HepG2 (cell line): ENCODE measurements around the gene TNRC18. TPM values are rescaled to one million over a fixed set of nuclear protein-coding genes. Genes with fewer than 3 reads are reported as not detected.
A peak's percentile ranks its signal among the peaks of the same experiment; 100 is the strongest.

Experiments
- CHD2 ChIP-seq: IDR thresholded peaks from 2 replicates; pipeline ENCODE4 v1.6.1; 2011; ENCODE audit warnings: low read depth, low read length, improper control_type of control experiment
- CREM ChIP-seq, 2 experiments: sonication (generic) in 1 of 2; formaldehyde crosslinking in 1 of 2; IDR thresholded peaks; 2 replicates each; pipeline versions ENCODE4 v1.4.0 to v1.6.1; 2016 to 2020; ENCODE audit warnings: antibody characterized with exemption in 1 of 2, mild to moderate bottlenecking in 1 of 2, missing genetic modification reagents in 1 of 2
- EED ChIP-seq: sonication (generic); formaldehyde crosslinking; IDR thresholded peaks from 2 replicates; pipeline ENCODE4 v1.5.0; 2020; ENCODE audit warnings: mild to moderate bottlenecking, missing genetic modification reagents
- MTF2 ChIP-seq: sonication (generic); formaldehyde crosslinking; IDR thresholded peaks from 2 replicates; pipeline ENCODE4 v1.5.0; 2020; ENCODE audit warnings: missing genetic modification reagents, borderline replicate concordance
- NBN ChIP-seq: fragments of 450-650 bp; conservative IDR thresholded peaks from 2 replicates; pipeline ENCODE4 v1.6.1; 2017
- NFE2L1 ChIP-seq: sonication (generic); formaldehyde crosslinking; IDR thresholded peaks from 2 replicates; pipeline ENCODE4 v1.4.0; 2020; ENCODE audit warnings: missing genetic modification reagents, mild to moderate bottlenecking, borderline replicate concordance
- RBM39 ChIP-seq: fragments of 200-400 bp; formaldehyde crosslinking; IDR thresholded peaks from one replicate; pipeline ENCODE4 v1.6.1; 2018; ENCODE audit warnings: antibody characterized with exemption, mild to moderate bottlenecking, low read depth, low read length; ENCODE audit not compliant: poor library complexity, severe bottlenecking
- SIN3A ChIP-seq: IDR thresholded peaks from 2 replicates; pipeline ENCODE4 v1.6.1; 2011; ENCODE audit warnings: low read depth, mild to moderate bottlenecking, control low read depth, low read length, borderline replicate concordance
- SP2 ChIP-seq: sonication (generic); formaldehyde crosslinking; IDR thresholded peaks from 2 replicates; pipeline ENCODE4 v1.5.1; 2020; ENCODE audit warnings: mild to moderate bottlenecking, missing genetic modification reagents
- ZNF317 ChIP-seq: sonication (generic); formaldehyde crosslinking; IDR thresholded peaks from 2 replicates; pipeline ENCODE4 v1.5.0; 2020; ENCODE audit warnings: mild to moderate bottlenecking, missing genetic modification reagents
- ZNF33A ChIP-seq: sonication (generic); formaldehyde crosslinking; IDR thresholded peaks from 2 replicates; pipeline ENCODE4 v1.5.1; 2020; ENCODE audit warnings: missing genetic modification reagents, mild to moderate bottlenecking, moderate library complexity, borderline replicate concordance
- ZNF34 ChIP-seq: sonication (generic); formaldehyde crosslinking; IDR thresholded peaks from 2 replicates; pipeline ENCODE4 v1.4.0; 2020; ENCODE audit warnings: mild to moderate bottlenecking, missing genetic modification reagents, borderline replicate concordance
- ZNF382 ChIP-seq: sonication (generic); formaldehyde crosslinking; IDR thresholded peaks from 2 replicates; pipeline ENCODE4 v1.5.0; 2020; ENCODE audit warnings: missing genetic modification reagents, mild to moderate bottlenecking, borderline replicate concordance
- polyA plus RNA-seq, 8 experiments: library from polyadenylated mRNA; depleted of rRNA in 3 of 8; stranded (reverse) in 7 of 8; unstranded in 1 of 8; fragments of >200 nt; fragmentation: Illumina TruSeq in 4 of 8; extraction: Trizol in 4 of 8; gene quantifications; 2 replicates each; pipeline versions ENCODE4 v1.2.1 to v1.2.3, GENCODE V29; 2011 to 2016; ENCODE audit warnings: low read depth in 4 of 8, missing spikeins in 1 of 8, mixed read lengths in 1 of 8; ENCODE audit not compliant: insufficient read depth in 1 of 8
- total RNA-seq, 5 experiments: library from RNA; depleted of rRNA; stranded (reverse); fragments of >200 nt; fragmentation: Illumina TruSeq; extraction: Trizol; gene quantifications; 2 replicates each; pipeline ENCODE4 v1.2.3, GENCODE V29; 2016; ENCODE audit warnings: low read depth in 1 of 5
- TF ChIP-seq, protein P1 (sequence below): sonication (generic); formaldehyde crosslinking; IDR thresholded peaks from 2 replicates; pipeline ENCODE4 v1.4.0; 2020; ENCODE audit warnings: missing genetic modification reagents, borderline replicate concordance
- TF ChIP-seq, protein P2 (sequence below): sonication (generic); formaldehyde crosslinking; IDR thresholded peaks from 2 replicates; pipeline ENCODE4 v1.8.0; 2022; ENCODE audit warnings: mild to moderate bottlenecking, missing genetic modification reagents, moderate library complexity
- TF ChIP-seq, protein P3 (sequence below): IDR thresholded peaks from 2 replicates; pipeline ENCODE4 v1.6.1; 2016; ENCODE audit warnings: missing compliant biosample characterization, missing genetic modification reagents, borderline replicate concordance
- TF ChIP-seq, protein P4 (sequence below): sonication (generic); formaldehyde crosslinking; IDR thresholded peaks from 2 replicates; pipeline ENCODE4 v1.4.0; 2020; ENCODE audit warnings: missing genetic modification reagents
- TF ChIP-seq, protein P5 (sequence below): sonication (generic); formaldehyde crosslinking; conservative IDR thresholded peaks from 2 replicates; pipeline ENCODE4 v1.8.0; 2022; ENCODE audit warnings: missing genetic modification reagents

The TNRC18 gene
- total and polyA plus RNA-seq, 2 of the 13 experiments (the other 11 are each of a cell fraction or from before 2014, with no cell fraction given), result 11.7 to 17.4 TPM

DNA sequence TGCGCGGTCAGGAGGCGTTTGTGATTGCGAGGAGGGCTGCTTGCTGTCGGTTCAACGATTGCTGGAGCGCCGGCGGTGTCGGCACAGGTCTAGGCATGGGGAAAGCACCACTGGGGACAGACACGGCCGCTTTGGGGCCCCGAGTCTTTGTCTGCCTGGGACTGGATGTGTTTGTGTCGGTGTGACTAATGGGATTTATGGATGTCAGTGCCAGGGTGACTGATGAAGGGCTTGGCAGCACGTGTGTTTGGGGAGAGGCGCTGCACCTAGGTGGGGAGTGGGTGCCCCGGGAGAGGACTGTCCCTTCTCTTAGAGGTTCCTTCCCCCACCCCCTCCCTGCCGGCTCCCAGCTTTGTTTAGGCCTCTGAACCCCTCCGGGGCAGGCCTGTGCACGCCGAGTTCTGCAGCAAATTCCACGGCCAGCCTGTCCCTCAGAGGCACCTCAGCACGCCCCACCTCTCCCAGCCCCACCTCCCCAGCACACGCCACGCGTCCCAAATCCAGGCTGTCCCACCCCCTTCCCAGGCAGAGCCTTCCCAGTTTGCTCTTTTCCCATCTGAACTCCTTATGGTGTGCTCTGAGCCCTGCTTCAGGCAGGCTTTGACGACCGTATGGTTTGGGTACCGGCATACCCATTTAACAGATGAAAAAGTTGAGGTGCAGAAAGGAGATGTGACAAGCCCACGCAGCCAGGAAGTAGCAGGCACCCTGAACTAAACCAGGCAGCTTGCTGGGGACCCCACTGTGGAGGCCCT, 6.4 kb upstream of the TNRC18 start (continued):
- no peak for TF ChIP-seq NFE2L1 (CRISPR knock-in tag)
- TF ChIP-seq MTF2 (CRISPR knock-in tag), result no peak; the same call in 1 of the 2 replicates
- TF ChIP-seq, protein P1, sequence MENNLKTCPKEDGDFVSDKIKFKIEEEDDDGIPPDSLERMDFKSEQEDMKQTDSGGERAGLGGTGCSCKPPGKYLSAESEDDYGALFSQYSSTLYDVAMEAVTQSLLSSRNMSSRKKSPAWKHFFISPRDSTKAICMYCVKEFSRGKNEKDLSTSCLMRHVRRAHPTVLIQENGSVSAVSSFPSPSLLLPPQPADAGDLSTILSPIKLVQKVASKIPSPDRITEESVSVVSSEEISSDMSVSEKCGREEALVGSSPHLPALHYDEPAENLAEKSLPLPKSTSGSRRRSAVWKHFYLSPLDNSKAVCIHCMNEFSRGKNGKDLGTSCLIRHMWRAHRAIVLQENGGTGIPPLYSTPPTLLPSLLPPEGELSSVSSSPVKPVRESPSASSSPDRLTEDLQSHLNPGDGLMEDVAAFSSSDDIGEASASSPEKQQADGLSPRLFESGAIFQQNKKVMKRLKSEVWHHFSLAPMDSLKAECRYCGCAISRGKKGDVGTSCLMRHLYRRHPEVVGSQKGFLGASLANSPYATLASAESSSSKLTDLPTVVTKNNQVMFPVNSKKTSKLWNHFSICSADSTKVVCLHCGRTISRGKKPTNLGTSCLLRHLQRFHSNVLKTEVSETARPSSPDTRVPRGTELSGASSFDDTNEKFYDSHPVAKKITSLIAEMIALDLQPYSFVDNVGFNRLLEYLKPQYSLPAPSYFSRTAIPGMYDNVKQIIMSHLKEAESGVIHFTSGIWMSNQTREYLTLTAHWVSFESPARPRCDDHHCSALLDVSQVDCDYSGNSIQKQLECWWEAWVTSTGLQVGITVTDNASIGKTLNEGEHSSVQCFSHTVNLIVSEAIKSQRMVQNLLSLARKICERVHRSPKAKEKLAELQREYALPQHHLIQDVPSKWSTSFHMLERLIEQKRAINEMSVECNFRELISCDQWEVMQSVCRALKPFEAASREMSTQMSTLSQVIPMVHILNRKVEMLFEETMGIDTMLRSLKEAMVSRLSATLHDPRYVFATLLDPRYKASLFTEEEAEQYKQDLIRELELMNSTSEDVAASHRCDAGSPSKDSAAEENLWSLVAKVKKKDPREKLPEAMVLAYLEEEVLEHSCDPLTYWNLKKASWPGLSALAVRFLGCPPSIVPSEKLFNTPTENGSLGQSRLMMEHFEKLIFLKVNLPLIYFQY (CRISPR knock-in tag), result no peak
- TF ChIP-seq, protein P2, sequence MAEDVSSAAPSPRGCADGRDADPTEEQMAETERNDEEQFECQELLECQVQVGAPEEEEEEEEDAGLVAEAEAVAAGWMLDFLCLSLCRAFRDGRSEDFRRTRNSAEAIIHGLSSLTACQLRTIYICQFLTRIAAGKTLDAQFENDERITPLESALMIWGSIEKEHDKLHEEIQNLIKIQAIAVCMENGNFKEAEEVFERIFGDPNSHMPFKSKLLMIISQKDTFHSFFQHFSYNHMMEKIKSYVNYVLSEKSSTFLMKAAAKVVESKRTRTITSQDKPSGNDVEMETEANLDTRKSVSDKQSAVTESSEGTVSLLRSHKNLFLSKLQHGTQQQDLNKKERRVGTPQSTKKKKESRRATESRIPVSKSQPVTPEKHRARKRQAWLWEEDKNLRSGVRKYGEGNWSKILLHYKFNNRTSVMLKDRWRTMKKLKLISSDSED (CRISPR knock-in tag), result 0 out of 2 replicates have a peak, but pooled peaks have one; percentile 51
- no peak for TF ChIP-seq ZNF34
- peak; percentile 44; the same call in 1 of the 2 replicates for TF ChIP-seq SIN3A
- no peak for TF ChIP-seq CREM (IDR thresholded peaks at IDR 0.05)
- no peak for TF ChIP-seq CREM (CRISPR knock-in tag; IDR thresholded peaks at IDR 0.05)
- TF ChIP-seq ZNF33A (CRISPR knock-in tag), result no peak
- TF ChIP-seq SP2, result peak; percentile 20; the same call in 1 of the 2 replicates
- no peak; the same call in 1 of the 2 replicates for TF ChIP-seq ZNF317 (CRISPR knock-in tag)
- TF ChIP-seq, protein P3, sequence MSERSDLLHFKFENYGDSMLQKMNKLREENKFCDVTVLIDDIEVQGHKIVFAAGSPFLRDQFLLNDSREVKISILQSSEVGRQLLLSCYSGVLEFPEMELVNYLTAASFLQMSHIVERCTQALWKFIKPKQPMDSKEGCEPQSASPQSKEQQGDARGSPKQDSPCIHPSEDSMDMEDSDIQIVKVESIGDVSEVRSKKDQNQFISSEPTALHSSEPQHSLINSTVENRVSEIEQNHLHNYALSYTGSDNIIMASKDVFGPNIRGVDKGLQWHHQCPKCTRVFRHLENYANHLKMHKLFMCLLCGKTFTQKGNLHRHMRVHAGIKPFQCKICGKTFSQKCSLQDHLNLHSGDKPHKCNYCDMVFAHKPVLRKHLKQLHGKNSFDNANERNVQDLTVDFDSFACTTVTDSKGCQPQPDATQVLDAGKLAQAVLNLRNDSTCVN, result no peak
- no peak for TF ChIP-seq NBN
- TF ChIP-seq CHD2, result no peak
- no peak for TF ChIP-seq ZNF382
- TF ChIP-seq, protein P4, sequence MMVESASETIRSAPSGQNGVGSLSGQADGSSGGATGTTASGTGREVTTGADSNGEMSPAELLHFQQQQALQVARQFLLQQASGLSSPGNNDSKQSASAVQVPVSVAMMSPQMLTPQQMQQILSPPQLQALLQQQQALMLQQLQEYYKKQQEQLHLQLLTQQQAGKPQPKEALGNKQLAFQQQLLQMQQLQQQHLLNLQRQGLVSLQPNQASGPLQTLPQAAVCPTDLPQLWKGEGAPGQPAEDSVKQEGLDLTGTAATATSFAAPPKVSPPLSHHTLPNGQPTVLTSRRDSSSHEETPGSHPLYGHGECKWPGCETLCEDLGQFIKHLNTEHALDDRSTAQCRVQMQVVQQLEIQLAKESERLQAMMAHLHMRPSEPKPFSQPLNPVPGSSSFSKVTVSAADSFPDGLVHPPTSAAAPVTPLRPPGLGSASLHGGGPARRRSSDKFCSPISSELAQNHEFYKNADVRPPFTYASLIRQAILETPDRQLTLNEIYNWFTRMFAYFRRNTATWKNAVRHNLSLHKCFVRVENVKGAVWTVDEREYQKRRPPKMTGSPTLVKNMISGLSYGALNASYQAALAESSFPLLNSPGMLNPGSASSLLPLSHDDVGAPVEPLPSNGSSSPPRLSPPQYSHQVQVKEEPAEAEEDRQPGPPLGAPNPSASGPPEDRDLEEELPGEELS (CRISPR knock-in tag), result no peak
- TF ChIP-seq EED (CRISPR knock-in tag), result peak; percentile 13; the same call in 1 of the 2 replicates
- TF ChIP-seq RBM39, result no peak
- TF ChIP-seq, protein P5, sequence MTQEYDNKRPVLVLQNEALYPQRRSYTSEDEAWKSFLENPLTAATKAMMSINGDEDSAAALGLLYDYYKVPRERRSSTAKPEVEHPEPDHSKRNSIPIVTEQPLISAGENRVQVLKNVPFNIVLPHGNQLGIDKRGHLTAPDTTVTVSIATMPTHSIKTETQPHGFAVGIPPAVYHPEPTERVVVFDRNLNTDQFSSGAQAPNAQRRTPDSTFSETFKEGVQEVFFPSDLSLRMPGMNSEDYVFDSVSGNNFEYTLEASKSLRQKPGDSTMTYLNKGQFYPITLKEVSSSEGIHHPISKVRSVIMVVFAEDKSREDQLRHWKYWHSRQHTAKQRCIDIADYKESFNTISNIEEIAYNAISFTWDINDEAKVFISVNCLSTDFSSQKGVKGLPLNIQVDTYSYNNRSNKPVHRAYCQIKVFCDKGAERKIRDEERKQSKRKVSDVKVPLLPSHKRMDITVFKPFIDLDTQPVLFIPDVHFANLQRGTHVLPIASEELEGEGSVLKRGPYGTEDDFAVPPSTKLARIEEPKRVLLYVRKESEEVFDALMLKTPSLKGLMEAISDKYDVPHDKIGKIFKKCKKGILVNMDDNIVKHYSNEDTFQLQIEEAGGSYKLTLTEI (CRISPR knock-in tag), result no peak
